SK-N-SH (cell line): ENCODE measurements around the gene H1-8.

ENCODE experiments used
- CTCF ChIP-seq: fragments of 200-600 bp; sonication (generic); IDR thresholded peaks from 2 replicates; pipeline ENCODE4 v1.6.1; 2017; ENCODE audit warnings: antibody characterized with exemption, mild to moderate bottlenecking, moderate library complexity
- EP300 ChIP-seq, 2 experiments: IDR thresholded peaks; 2 replicates each; pipeline versions ENCODE4 v1.4.0 to v1.6.1; 2012; ENCODE audit warnings: borderline replicate concordance in 1 of 2, low read depth in 1 of 2, low read length in 1 of 2
- JUND ChIP-seq: IDR thresholded peaks from 2 replicates; pipeline ENCODE4 v1.4.0; 2012
- MEF2A ChIP-seq: IDR thresholded peaks from 2 replicates; pipeline ENCODE4 v1.4.0; 2012; ENCODE audit warnings: low read depth, borderline replicate concordance
- REST ChIP-seq: IDR thresholded peaks from 2 replicates; pipeline ENCODE4 v1.6.1; 2012; ENCODE audit warnings: mild to moderate bottlenecking, low read depth, low read length, moderate library complexity
- RFX5 ChIP-seq: IDR thresholded peaks from 2 replicates; pipeline ENCODE4 v1.6.1; 2012; ENCODE audit warnings: mild to moderate bottlenecking, improper control_type of control experiment, low read length
- RXRA ChIP-seq: IDR thresholded peaks from 2 replicates; pipeline ENCODE4 v1.4.0; 2012; ENCODE audit warnings: low read depth, mild to moderate bottlenecking, borderline replicate concordance
- SIN3A ChIP-seq: IDR thresholded peaks from 2 replicates; pipeline ENCODE4 v1.6.1; 2012; ENCODE audit warnings: low read depth, mild to moderate bottlenecking, low read length, moderate library complexity, borderline replicate concordance
- TEAD4 ChIP-seq: IDR thresholded peaks from 2 replicates; pipeline ENCODE4 v1.4.0; 2012; ENCODE audit warnings: mild to moderate bottlenecking, borderline replicate concordance; ENCODE audit not compliant: insufficient read depth
- USF1 ChIP-seq: IDR thresholded peaks from 2 replicates; pipeline ENCODE4 v1.4.0; 2012; ENCODE audit warnings: low read depth, borderline replicate concordance
- USF2 ChIP-seq: fragments of 150-350 bp; IDR thresholded peaks from 2 replicates; pipeline ENCODE4 v1.6.1; 2017; ENCODE audit warnings: antibody characterized with exemption, low read length, low read depth, borderline replicate concordance

- TF ChIP-seq JUND = no peak
- TF ChIP-seq CTCF = no peak
- no peak for TF ChIP-seq RFX5
- no peak for TF ChIP-seq EP300 (IDR thresholded peaks at IDR 0.05; ENCODE audit: borderline replicate concordance in 1 of 2, low read depth in 1 of 2, low read length in 1 of 2)
- TF ChIP-seq MEF2A = no peak
- TF ChIP-seq REST = no peak
- no peak for TF ChIP-seq RXRA
- no peak for TF ChIP-seq USF2
- no peak for TF ChIP-seq TEAD4
- TF ChIP-seq SIN3A = no peak
- no peak for TF ChIP-seq USF1
Observed at GRCh38 chr3:129524081-129524480, 18.9 kb upstream of the H1-8 start.
